ENCODE data around the gene KCNK10. TPM values are rescaled to one million over a fixed set of nuclear protein-coding genes. Genes with fewer than 3 reads are reported as not detected.

The KCNK10 gene
- polyA plus RNA-seq, 3 donors, result 0.05 TPM; not detected in 2

DNA sequence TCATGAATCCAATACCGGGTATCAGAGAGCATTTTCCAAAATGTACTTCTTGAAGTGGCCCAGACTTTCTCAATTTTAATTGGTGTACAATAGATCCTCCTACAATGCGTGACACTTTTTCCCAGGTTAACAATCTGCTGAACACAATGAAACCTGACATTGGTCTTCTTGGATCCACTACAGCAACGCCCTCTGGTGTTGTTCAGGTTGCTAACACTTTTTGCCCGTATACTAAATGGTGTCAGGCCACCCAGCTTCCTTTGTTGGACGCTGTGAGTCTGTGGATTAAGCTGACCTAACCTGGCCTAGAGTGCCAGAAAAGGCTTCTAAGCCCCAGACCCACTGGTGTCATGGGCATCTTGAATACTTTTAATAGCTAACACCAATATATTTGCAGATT, 89.2 kb downstream of the KCNK10 start:
- no peaks in the 10 kb centered on the region for H3K27me3 ChIP-seq (ENCODE audit: control insufficient read depth in 2 of 2, insufficient read depth in 2 of 2, low read length in 2 of 2)
- peaks cover 0 to 3% (median 1%) of the 10 kb centered on the region in 3 donors for H3K27me3 Mint-ChIP-seq (ENCODE audit: low read depth in 3 of 3)
- no peak for DNase-seq
- 85% methylated on average over 5 of the region's 5 CpGs for WGBS (ENCODE audit: insufficient coverage)
- peaks cover 0 to 6% of the 10 kb centered on the region in 2 donors for H3K36me3 Mint-ChIP-seq
- H3K9me3 Mint-ChIP-seq, result peaks cover 5 to 13% (median 8%) of the 10 kb centered on the region in 7 donors
- H4K20me1 ChIP-seq (ENCODE audit: insufficient read depth, low read length), result no peaks in the 10 kb centered on the region
- no peak overlapping the region for H3K9ac ChIP-seq (ENCODE audit: insufficient read depth, low read length, poor library complexity, severe bottlenecking)
- no peaks in the 10 kb centered on the region for H3K79me2 ChIP-seq (ENCODE audit: insufficient read depth, low read length)
- H3K36me3 ChIP-seq (replicated peaks in 1 of 2; ENCODE audit: control insufficient read depth in 1 of 2, insufficient read depth in 2 of 2, low read length in 2 of 2), result no peaks in the 10 kb centered on the region
- H3K4me1 Mint-ChIP-seq, result no peaks in the 10 kb centered on the region
- intact Hi-C loops (cut with micrococcal nuclease), result no loop called here
- TF ChIP-seq, protein P1, sequence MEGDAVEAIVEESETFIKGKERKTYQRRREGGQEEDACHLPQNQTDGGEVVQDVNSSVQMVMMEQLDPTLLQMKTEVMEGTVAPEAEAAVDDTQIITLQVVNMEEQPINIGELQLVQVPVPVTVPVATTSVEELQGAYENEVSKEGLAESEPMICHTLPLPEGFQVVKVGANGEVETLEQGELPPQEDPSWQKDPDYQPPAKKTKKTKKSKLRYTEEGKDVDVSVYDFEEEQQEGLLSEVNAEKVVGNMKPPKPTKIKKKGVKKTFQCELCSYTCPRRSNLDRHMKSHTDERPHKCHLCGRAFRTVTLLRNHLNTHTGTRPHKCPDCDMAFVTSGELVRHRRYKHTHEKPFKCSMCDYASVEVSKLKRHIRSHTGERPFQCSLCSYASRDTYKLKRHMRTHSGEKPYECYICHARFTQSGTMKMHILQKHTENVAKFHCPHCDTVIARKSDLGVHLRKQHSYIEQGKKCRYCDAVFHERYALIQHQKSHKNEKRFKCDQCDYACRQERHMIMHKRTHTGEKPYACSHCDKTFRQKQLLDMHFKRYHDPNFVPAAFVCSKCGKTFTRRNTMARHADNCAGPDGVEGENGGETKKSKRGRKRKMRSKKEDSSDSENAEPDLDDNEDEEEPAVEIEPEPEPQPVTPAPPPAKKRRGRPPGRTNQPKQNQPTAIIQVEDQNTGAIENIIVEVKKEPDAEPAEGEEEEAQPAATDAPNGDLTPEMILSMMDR (IDR thresholded peaks at IDR 0.05), result no peak
- H3K9me3 ChIP-seq (replicated peaks in 1 of 2; ENCODE audit: control insufficient read depth in 1 of 2, insufficient read depth in 1 of 2, low read length in 2 of 2), result no peaks in the 10 kb centered on the region
- H3K27ac ChIP-seq (ENCODE audit: low read depth in 1 of 2, low read length in 2 of 2), result no peak overlapping the region
- no peak overlapping the region for H3K27ac Mint-ChIP-seq
- no peak overlapping the region for H3K4me3 ChIP-seq (replicated peaks in 1 of 3; ENCODE audit: low read depth in 2 of 3, low read length in 3 of 3)
- H2AFZ ChIP-seq (ENCODE audit: insufficient read depth, low read depth, low read length, poor library complexity, severe bottlenecking), result no peak overlapping the region
- no peaks in the 10 kb centered on the region for H3K4me1 ChIP-seq (ENCODE audit: control insufficient read depth in 1 of 2, insufficient read depth in 2 of 2, low read length in 2 of 2)
- H3K4me3 Mint-ChIP-seq, result no peak overlapping the region
- H3K4me2 ChIP-seq (replicated peaks; ENCODE audit: extremely low read depth, low read length, poor library complexity, severe bottlenecking), result no peak overlapping the region

DNA sequence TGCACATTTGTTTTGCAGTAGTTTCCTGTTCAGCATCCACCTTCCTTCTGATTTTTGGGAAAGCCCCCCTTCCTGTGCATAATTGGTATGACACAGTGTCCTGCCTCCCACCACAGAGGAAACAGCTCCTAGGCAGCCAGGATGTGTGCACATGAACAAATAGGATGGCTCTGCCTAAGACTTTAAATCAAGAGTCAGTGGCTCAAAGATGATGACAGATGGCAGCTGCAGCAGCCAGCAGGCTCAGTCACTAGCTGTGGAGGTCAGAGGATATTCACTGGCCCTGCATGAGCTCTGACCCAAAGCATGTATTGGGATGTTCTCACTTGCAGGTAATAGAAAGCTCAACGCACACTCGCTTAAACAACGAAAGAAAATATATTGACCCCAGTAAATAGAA, 90.3 kb downstream of the KCNK10 start:
- TF ChIP-seq, protein P1 (IDR thresholded peaks at IDR 0.05), result no peak
- intact Hi-C loops (cut with micrococcal nuclease), result no loop called here
- H2AFZ ChIP-seq (ENCODE audit: insufficient read depth, low read depth, low read length, poor library complexity, severe bottlenecking), result no peak overlapping the region
- H3K27ac ChIP-seq (ENCODE audit: low read depth in 1 of 2, low read length in 2 of 2), result no peak overlapping the region
- H3K4me1 Mint-ChIP-seq, result no peaks in the 10 kb centered on the region
- no peak for DNase-seq
- H3K9ac ChIP-seq (ENCODE audit: insufficient read depth, low read length, poor library complexity, severe bottlenecking), result no peak overlapping the region
- peaks cover 5 to 11% (median 8%) of the 10 kb centered on the region in 7 donors for H3K9me3 Mint-ChIP-seq
- no peaks in the 10 kb centered on the region for H3K9me3 ChIP-seq (replicated peaks in 1 of 2; ENCODE audit: control insufficient read depth in 1 of 2, insufficient read depth in 1 of 2, low read length in 2 of 2)
- no peaks in the 10 kb centered on the region for H3K27me3 ChIP-seq (ENCODE audit: control insufficient read depth in 2 of 2, insufficient read depth in 2 of 2, low read length in 2 of 2)
- H3K4me2 ChIP-seq (replicated peaks; ENCODE audit: extremely low read depth, low read length, poor library complexity, severe bottlenecking), result no peak overlapping the region
- no peaks in the 10 kb centered on the region for H4K20me1 ChIP-seq (ENCODE audit: insufficient read depth, low read length)
- H3K27me3 Mint-ChIP-seq (ENCODE audit: low read depth in 3 of 3), result peaks cover 0 to 3% (median 1%) of the 10 kb centered on the region in 3 donors
- H3K4me1 ChIP-seq (ENCODE audit: control insufficient read depth in 1 of 2, insufficient read depth in 2 of 2, low read length in 2 of 2), result no peaks in the 10 kb centered on the region
- H3K27ac Mint-ChIP-seq, result no peak overlapping the region
- H3K36me3 ChIP-seq (replicated peaks in 1 of 2; ENCODE audit: control insufficient read depth in 1 of 2, insufficient read depth in 2 of 2, low read length in 2 of 2), result no peaks in the 10 kb centered on the region
- no peak overlapping the region for H3K4me3 Mint-ChIP-seq
- no peak overlapping the region for H3K4me3 ChIP-seq (replicated peaks in 1 of 3; ENCODE audit: low read depth in 2 of 3, low read length in 3 of 3)
- peaks cover 0 to 6% of the 10 kb centered on the region in 2 donors for H3K36me3 Mint-ChIP-seq
- WGBS (ENCODE audit: insufficient coverage), result no CpG with 5 or more reads among the region's 3 CpGs
- no peaks in the 10 kb centered on the region for H3K79me2 ChIP-seq (ENCODE audit: insufficient read depth, low read length)

Measured in CD14-positive monocyte (primary cell).